K562 (cell line): ENCODE results near the gene ADSS1. TPM values are rescaled to one million over a fixed set of nuclear protein-coding genes. Genes with fewer than 3 reads are reported as not detected.

Experiments used
- HIVEP1 ChIP-seq: fragments of 250-450 bp; sonication (Bioruptor Pico); IDR thresholded peaks from 2 replicates; pipeline ENCODE4 v1.4.0; 2020; ENCODE audit warnings: mild to moderate bottlenecking
- NR2C1 ChIP-seq, 2 experiments: fragments of 450-650 bp; IDR thresholded peaks; 2 replicates each; pipeline ENCODE4 v1.6.1; 2017; ENCODE audit warnings: mild to moderate bottlenecking in 2 of 2, antibody characterized with exemption in 1 of 2, inconsistent platforms in 1 of 2, missing compliant biosample characterization in 1 of 2, missing genetic modification characterization in 1 of 2
- PHF21A ChIP-seq: fragments of 450-650 bp; IDR thresholded peaks from 2 replicates; pipeline ENCODE4 v1.6.1; 2017; ENCODE audit warnings: low read depth, borderline replicate concordance
- polyA plus RNA-seq, 8 experiments: library from polyadenylated mRNA; depleted of rRNA in 4 of 8; stranded (reverse) in 5 of 8; unstranded in 3 of 8; fragments of >200 nt; fragmentation: Nextera tagmentation in 2 of 8; fragmentation: Illumina TruSeq in 1 of 8; extraction: Ambion mirVana in 2 of 8; extraction: Trizol in 1 of 8; gene quantifications; 2 replicates each; pipeline versions ENCODE4 v1.2.1 to v1.2.3, GENCODE V29; 2011 to 2014; ENCODE audit warnings: inconsistent platforms in 1 of 8, missing spikeins in 1 of 8
- total RNA-seq, 7 experiments: library from RNA; depleted of rRNA in 6 of 7; stranded (reverse); fragments of >200 nt in 6 of 7; fragmentation: Illumina TruSeq in 2 of 7; extraction: Trizol in 2 of 7; gene quantifications; 2 replicates each; pipeline versions ENCODE4 v1.2.1 to v1.2.3, GENCODE V29; 2011 to 2021; ENCODE audit warnings: low replicate concordance in 1 of 7
- TF ChIP-seq, protein P1 (sequence below): fragments of 250-450 bp; sonication (Bioruptor Pico); IDR thresholded peaks from 2 replicates; pipeline ENCODE4 v1.5.0; 2020; ENCODE audit warnings: mild to moderate bottlenecking
- TF ChIP-seq, protein P2 (sequence below): IDR thresholded peaks from 2 replicates; pipeline ENCODE4 v1.6.1; 2016; ENCODE audit warnings: missing genetic modification characterization, missing compliant biosample characterization

The ADSS1 gene
- total and polyA plus RNA-seq, 9 of the 15 experiments (the other 6 are each of a cell fraction or from before 2014, with no cell fraction given), result 0.53 to 5.9 (median 3.9) TPM

DNA sequence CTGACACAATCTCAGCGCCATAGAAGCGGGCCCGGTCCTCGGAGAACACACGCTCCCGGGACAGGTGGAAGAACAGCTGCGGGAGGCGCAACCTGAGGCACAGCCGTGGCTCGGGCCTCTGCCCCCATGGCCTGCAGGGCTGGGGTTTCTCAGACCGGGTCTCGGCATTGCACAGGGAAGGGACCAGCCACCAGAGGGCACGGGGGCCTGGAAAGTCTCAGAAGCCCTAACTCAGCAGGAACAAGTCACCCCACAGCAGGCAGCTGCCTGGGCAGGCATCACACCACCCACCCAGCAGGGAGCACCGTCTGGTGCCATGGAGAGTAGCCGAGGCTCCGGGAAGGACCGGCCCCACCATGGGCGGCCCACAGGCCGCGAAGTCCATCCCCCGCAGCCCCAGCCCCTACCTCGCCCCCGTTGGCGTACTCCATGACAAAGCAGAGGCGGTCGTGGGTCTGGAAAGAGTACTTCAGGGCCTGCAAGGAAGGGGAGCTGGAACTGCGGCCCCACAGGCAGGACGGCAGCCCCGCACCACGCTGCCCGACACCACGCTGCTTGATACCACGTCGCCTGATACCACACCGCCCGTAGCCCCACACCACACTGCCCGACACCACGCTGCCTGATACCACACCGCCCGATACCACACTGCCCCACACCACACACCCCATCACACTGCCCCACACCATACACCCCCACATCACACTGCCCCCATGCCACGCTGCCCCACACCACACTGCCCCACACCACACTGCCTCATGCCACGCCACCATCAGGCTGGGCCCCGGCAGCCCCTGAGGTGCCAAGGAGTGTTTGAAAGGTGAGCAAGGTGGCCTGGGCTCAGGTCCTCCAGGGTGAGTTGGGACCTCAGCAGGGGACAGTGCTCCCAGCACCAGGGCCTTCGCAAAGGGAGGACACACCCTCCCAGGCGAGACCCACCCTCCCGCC is 49.8 kb downstream of the ADSS1 start (continued):
- TF ChIP-seq, protein P1, sequence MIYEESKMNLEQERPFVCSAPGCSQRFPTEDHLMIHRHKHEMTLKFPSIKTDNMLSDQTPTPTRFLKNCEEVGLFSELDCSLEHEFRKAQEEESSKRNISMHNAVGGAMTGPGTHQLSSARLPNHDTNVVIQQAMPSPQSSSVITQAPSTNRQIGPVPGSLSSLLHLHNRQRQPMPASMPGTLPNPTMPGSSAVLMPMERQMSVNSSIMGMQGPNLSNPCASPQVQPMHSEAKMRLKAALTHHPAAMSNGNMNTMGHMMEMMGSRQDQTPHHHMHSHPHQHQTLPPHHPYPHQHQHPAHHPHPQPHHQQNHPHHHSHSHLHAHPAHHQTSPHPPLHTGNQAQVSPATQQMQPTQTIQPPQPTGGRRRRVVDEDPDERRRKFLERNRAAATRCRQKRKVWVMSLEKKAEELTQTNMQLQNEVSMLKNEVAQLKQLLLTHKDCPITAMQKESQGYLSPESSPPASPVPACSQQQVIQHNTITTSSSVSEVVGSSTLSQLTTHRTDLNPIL (CRISPR knock-in tag), result no peak
- TF ChIP-seq HIVEP1 (CRISPR knock-in tag) (no peak), PHF21A (no peak), NR2C1 (IDR thresholded peaks at IDR 0.05) (no peak), NR2C1 (tag; IDR thresholded peaks at IDR 0.05) (no peak)
- TF ChIP-seq, protein P2, sequence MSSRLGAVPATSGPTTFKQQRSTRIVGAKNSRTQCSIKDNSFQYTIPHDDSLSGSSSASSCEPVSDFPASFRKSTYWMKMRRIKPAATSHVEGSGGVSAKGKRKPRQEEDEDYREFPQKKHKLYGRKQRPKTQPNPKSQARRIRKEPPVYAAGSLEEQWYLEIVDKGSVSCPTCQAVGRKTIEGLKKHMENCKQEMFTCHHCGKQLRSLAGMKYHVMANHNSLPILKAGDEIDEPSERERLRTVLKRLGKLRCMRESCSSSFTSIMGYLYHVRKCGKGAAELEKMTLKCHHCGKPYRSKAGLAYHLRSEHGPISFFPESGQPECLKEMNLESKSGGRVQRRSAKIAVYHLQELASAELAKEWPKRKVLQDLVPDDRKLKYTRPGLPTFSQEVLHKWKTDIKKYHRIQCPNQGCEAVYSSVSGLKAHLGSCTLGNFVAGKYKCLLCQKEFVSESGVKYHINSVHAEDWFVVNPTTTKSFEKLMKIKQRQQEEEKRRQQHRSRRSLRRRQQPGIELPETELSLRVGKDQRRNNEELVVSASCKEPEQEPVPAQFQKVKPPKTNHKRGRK (tag), result no peak
